Measurements from ENCODE around the gene CDC5L.

CDC5L gene

DNA sequence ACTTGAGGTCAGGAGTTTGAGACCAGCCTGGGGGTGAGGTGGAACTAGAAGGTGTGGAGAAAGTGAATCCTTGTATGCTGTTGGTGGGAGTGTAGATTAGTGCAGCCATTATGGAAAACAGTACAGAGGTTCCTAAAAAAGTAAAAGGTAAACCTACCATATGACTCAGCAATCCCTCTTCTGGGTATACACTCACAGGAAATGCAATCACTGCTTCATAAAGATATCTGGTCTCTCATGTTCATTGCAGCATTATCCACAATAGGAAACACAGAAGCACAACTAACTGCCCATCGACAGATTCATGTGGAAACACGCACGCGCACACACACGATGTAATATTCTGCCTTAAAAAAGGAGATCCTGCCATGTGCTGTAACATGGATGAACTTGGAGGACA lies 66.7 kb downstream of the CDC5L start:
- Histone ChIP-seq H3F3A (ENCODE audit: low read depth) (no peaks in the 10 kb centered on the region), H3K4me2 (ENCODE audit: low read depth, low read length, poor library complexity, severe bottlenecking) (no peak overlapping the region), H3K36me3 (ENCODE audit: insufficient read depth, low read length) (peaks cover 22% of the 10 kb centered on the region; the same call in 1 of the 2 replicates), H3K9ac (ENCODE audit: low read depth, low read length, poor library complexity, severe bottlenecking) (no peak overlapping the region), H3K79me2 (ENCODE audit: insufficient read depth, low read length) (no peaks in the 10 kb centered on the region), H3K27me3 (ENCODE audit: insufficient read depth, low read length, poor library complexity, severe bottlenecking) (no peaks in the 10 kb centered on the region), H3K9me3 (ENCODE audit: insufficient read depth, low read depth, low read length) (no peaks in the 10 kb centered on the region), H3K9me2 (replicated peaks; ENCODE audit: low read depth, low read length) (no peaks in the 10 kb centered on the region), H3K4me3 (ENCODE audit: low read length, poor library complexity, severe bottlenecking) (no peak overlapping the region), H4K20me1 (ENCODE audit: insufficient read depth, low read length, poor library complexity, severe bottlenecking) (no peaks in the 10 kb centered on the region), H2AFZ (ENCODE audit: low read length) (no peak overlapping the region), H3K4me1 (ENCODE audit: insufficient read depth, low read length, poor library complexity, severe bottlenecking) (no peaks in the 10 kb centered on the region)
- TF ChIP-seq EZH2phosphoT487 (IDR thresholded peaks at IDR 0.05; ENCODE audit: borderline replicate concordance): no peak
- TF ChIP-seq, protein P1, sequence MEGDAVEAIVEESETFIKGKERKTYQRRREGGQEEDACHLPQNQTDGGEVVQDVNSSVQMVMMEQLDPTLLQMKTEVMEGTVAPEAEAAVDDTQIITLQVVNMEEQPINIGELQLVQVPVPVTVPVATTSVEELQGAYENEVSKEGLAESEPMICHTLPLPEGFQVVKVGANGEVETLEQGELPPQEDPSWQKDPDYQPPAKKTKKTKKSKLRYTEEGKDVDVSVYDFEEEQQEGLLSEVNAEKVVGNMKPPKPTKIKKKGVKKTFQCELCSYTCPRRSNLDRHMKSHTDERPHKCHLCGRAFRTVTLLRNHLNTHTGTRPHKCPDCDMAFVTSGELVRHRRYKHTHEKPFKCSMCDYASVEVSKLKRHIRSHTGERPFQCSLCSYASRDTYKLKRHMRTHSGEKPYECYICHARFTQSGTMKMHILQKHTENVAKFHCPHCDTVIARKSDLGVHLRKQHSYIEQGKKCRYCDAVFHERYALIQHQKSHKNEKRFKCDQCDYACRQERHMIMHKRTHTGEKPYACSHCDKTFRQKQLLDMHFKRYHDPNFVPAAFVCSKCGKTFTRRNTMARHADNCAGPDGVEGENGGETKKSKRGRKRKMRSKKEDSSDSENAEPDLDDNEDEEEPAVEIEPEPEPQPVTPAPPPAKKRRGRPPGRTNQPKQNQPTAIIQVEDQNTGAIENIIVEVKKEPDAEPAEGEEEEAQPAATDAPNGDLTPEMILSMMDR (conservative IDR thresholded peaks at IDR 0.05; ENCODE audit: low read length): no peak

DNA sequence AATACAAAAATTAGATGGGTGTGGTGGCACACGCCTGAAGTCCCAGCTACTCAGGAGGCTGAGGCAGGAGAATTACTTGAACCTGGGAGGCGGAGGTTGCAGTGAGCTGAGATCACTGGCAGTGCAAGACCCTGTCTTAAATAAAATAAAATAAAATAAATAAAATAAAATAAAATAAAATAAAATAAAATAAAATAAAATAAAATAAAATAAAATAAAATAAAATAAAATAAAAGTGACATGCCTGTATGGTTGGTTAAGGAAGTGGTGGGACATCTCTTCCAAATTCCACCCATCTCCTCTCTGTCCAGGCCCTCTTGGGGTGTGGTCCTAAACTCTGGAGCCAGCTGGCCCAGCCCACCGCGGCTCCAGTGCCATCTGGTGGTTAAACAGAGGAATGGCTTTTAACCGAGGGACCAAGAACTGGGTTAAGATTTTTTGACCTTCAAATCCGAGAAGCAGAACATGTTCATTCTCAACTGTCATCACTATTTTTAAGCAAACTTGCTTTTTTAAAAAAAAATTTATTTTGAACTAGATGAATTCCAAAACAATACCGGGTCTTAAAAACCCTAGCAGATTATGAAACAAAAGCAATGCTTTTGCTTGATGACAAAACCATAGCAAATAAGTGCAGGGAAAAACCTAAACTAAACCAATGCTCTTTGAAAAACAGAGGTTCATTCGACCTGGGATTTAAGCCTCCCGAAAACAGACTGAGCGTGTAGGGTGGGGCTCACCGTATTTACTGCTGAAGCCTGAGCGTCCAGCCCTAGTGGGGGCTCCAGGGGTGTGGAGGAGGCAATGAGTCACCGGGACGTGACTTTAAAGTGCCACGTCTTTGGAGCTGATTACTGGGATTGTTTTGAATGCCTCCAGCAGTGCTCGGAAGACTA lies 68.8 kb downstream of the CDC5L start:
- no peak overlapping the region for H3K4me3 ChIP-seq (ENCODE audit: low read length, poor library complexity, severe bottlenecking)

DNA sequence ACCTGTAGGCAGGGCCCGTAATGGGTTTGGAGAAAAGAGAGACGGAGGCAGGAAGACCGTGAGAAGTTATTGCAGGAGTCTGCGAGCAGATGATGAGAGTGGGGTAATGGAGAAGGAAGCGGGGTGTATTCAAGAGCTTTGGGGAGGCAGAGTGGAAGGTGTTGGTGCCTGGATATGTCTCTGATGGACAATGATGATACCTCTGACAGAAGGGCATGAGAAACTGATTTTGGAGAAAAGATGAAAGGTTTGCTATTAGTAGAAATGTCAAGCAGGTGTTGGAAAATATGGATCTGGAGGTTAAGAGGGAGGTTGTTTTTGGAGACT lies 69.4 kb downstream of the CDC5L start:
- TF ChIP-seq EZH2phosphoT487 (IDR thresholded peaks at IDR 0.05; ENCODE audit: borderline replicate concordance): no peak
- TF ChIP-seq, protein P1 (conservative IDR thresholded peaks at IDR 0.05; ENCODE audit: low read length): no peak
- Histone ChIP-seq H3K4me3 (ENCODE audit: low read length, poor library complexity, severe bottlenecking) (no peak overlapping the region), H2AFZ (ENCODE audit: low read length) (no peak overlapping the region), H3K36me3 (ENCODE audit: insufficient read depth, low read length) (peaks cover 9% of the 10 kb centered on the region; the same call in 1 of the 2 replicates), H3K4me1 (ENCODE audit: insufficient read depth, low read length, poor library complexity, severe bottlenecking) (no peaks in the 10 kb centered on the region), H3K9me2 (replicated peaks; ENCODE audit: low read depth, low read length) (no peaks in the 10 kb centered on the region), H3K79me2 (ENCODE audit: insufficient read depth, low read length) (no peaks in the 10 kb centered on the region), H3K4me2 (ENCODE audit: low read depth, low read length, poor library complexity, severe bottlenecking) (no peak overlapping the region), H3F3A (ENCODE audit: low read depth) (no peaks in the 10 kb centered on the region), H3K9ac (ENCODE audit: low read depth, low read length, poor library complexity, severe bottlenecking) (no peak overlapping the region), H4K20me1 (ENCODE audit: insufficient read depth, low read length, poor library complexity, severe bottlenecking) (no peaks in the 10 kb centered on the region), H3K9me3 (ENCODE audit: insufficient read depth, low read depth, low read length) (no peaks in the 10 kb centered on the region), H3K27me3 (ENCODE audit: insufficient read depth, low read length, poor library complexity, severe bottlenecking) (no peaks in the 10 kb centered on the region)

More for the DNA sequence above, 68.8 kb downstream of the CDC5L start:
- H3K9me2 ChIP-seq (replicated peaks; ENCODE audit: low read depth, low read length): no peaks in the 10 kb centered on the region
- no peak overlapping the region for H2AFZ ChIP-seq (ENCODE audit: low read length)
- no peaks in the 10 kb centered on the region for H4K20me1 ChIP-seq (ENCODE audit: insufficient read depth, low read length, poor library complexity, severe bottlenecking)
- no peaks in the 10 kb centered on the region for H3F3A ChIP-seq (ENCODE audit: low read depth)
- H3K79me2 ChIP-seq (ENCODE audit: insufficient read depth, low read length): no peaks in the 10 kb centered on the region
- peaks cover 15% of the 10 kb centered on the region; the same call in 1 of the 2 replicates for H3K36me3 ChIP-seq (ENCODE audit: insufficient read depth, low read length)
- H3K4me2 ChIP-seq (ENCODE audit: low read depth, low read length, poor library complexity, severe bottlenecking): no peak overlapping the region
- TF ChIP-seq, protein P1 (conservative IDR thresholded peaks at IDR 0.05; ENCODE audit: low read length): peak; percentile 87
- TF ChIP-seq EZH2phosphoT487 (IDR thresholded peaks at IDR 0.05; ENCODE audit: borderline replicate concordance): no peak
- no peaks in the 10 kb centered on the region for H3K9me3 ChIP-seq (ENCODE audit: insufficient read depth, low read depth, low read length)
- H3K9ac ChIP-seq (ENCODE audit: low read depth, low read length, poor library complexity, severe bottlenecking): no peak overlapping the region
- H3K4me1 ChIP-seq (ENCODE audit: insufficient read depth, low read length, poor library complexity, severe bottlenecking): no peaks in the 10 kb centered on the region
- H3K27me3 ChIP-seq (ENCODE audit: insufficient read depth, low read length, poor library complexity, severe bottlenecking): no peaks in the 10 kb centered on the region
